Uterus (tissue), 4 donors: ENCODE results near the gene PYY. TPM values are rescaled to one million over a fixed set of nuclear protein-coding genes. Genes with fewer than 3 reads are reported as not detected.

Experiments used
- DNase-seq, 2 donors: peaks; one replicate each; pipeline ENCODE4 v3.0.0-alpha.2; 2019 to 2020
- H3K27ac ChIP-seq, 2 donors: fragments of 200-600 bp; sonication (generic); 1 replicate in 1 of 2; 2 replicates in 1 of 2; pipeline ENCODE4 v1.5.1; 2016 to 2018
- H3K27me3 ChIP-seq, 2 donors: fragments of 200-600 bp; sonication (generic); one replicate each; pipeline ENCODE4 v1.5.1; 2018 to 2019; ENCODE audit warnings: control low read depth in 1 of 2
- H3K36me3 ChIP-seq, 2 donors: fragments of 200-600 bp; sonication (generic); one replicate each; pipeline ENCODE4 v1.5.1; 2019; ENCODE audit warnings: control low read depth in 1 of 2
- H3K4me1 ChIP-seq, 2 donors: fragments of 200-600 bp; sonication (generic); one replicate each; pipeline ENCODE4 v1.5.1; 2018 to 2019; ENCODE audit warnings: control low read depth in 1 of 2
- H3K4me3 ChIP-seq, 2 donors: fragments of 200-600 bp; sonication (generic); 1 replicate in 1 of 2; 2 replicates in 1 of 2; pipeline ENCODE4 v1.5.1; 2018 to 2019; ENCODE audit warnings: mild to moderate bottlenecking in 1 of 2
- H3K9me3 ChIP-seq, 2 donors: fragments of 200-600 bp; sonication (generic); one replicate each; pipeline ENCODE4 v1.5.1; 2019; ENCODE audit warnings: control low read depth in 1 of 2
- CTCF ChIP-seq, 4 experiments: fragments of 200-600 bp in 2 of 4; fragments of 450-650 bp in 2 of 4; sonication (generic) in 2 of 4; IDR thresholded peaks; one replicate each; pipeline ENCODE4 v1.5.1; 2016 to 2019; ENCODE audit warnings: antibody characterized with exemption in 4 of 4, mild to moderate bottlenecking in 2 of 4, moderate library complexity in 1 of 4
- POLR2A ChIP-seq, 2 donors: fragments of 450-650 bp; IDR thresholded peaks; one replicate each; pipeline ENCODE4 v1.6.1; 2016; ENCODE audit warnings: antibody characterized with exemption in 2 of 2, mild to moderate bottlenecking in 1 of 2, moderate library complexity in 1 of 2
- intact Hi-C: fragments of 100-400 bp; cut with DNase I; formaldehyde crosslinking; loops from one replicate; pipeline ENCODE4 v1.15.1; 2023; ENCODE audit warnings: low total_unique reads
- total RNA-seq, 4 donors: library from RNA; depleted of rRNA in 3 of 4; stranded (reverse); fragments of >200 nt in 3 of 4; gene quantifications; one replicate each; pipeline versions ENCODE4 v1.1.0 to v1.2.4, GENCODE V29; 2014 to 2023
- donor health status: DM: yes; HTN: yes; CAD: no.

The PYY gene
- total RNA-seq, 4 donors from 2014 or later = not detected

GRCh38 chr17:43917016-43917347 lies 36.8 kb downstream of the PYY start:
- Histone ChIP-seq H3K4me3 (no peak overlapping the region), H3K27me3 (no peaks in the 10 kb centered on the region), H3K36me3 (no peaks in the 10 kb centered on the region), H3K4me1 (no peaks in the 10 kb centered on the region), H3K27ac (no peak overlapping the region), H3K9me3 (no peaks in the 10 kb centered on the region)
- TF ChIP-seq POLR2A (IDR thresholded peaks at IDR 0.05) (no peak), CTCF (IDR thresholded peaks at IDR 0.05) (no peak)
- no peak for DNase-seq
- intact Hi-C loops = no loop called here

- DNase-seq = no peak
- no peaks in the 10 kb centered on the region for H3K9me3 ChIP-seq
- H3K4me3 ChIP-seq = no peak overlapping the region
- no peak for TF ChIP-seq POLR2A (IDR thresholded peaks at IDR 0.05)
- TF ChIP-seq CTCF (IDR thresholded peaks at IDR 0.05) = no peak
- H3K4me1 ChIP-seq = no peaks in the 10 kb centered on the region
- no peaks in the 10 kb centered on the region for H3K27me3 ChIP-seq
- intact Hi-C loops = no loop called here
- no peaks in the 10 kb centered on the region for H3K36me3 ChIP-seq
- no peak overlapping the region for H3K27ac ChIP-seq
These were observed 37.4 kb downstream of the PYY start for GRCh38 chr17:43916385-43916784.

- DNase-seq = no peak
- no peaks in the 10 kb centered on the region for H3K9me3 ChIP-seq
- no peak overlapping the region for H3K4me3 ChIP-seq
- intact Hi-C loops = no loop called here
- H3K27ac ChIP-seq = no peak overlapping the region
- H3K4me1 ChIP-seq = no peaks in the 10 kb centered on the region
- H3K36me3 ChIP-seq = no peaks in the 10 kb centered on the region
- no peaks in the 10 kb centered on the region for H3K27me3 ChIP-seq
- TF ChIP-seq POLR2A (IDR thresholded peaks at IDR 0.05) (no peak), CTCF (IDR thresholded peaks at IDR 0.05) (no peak)
These were observed 38.2 kb downstream of the PYY start for GRCh38 chr17:43915559-43915958.

- DNase-seq = no peak
- H3K27ac ChIP-seq = no peak overlapping the region
- H3K36me3 ChIP-seq = no peaks in the 10 kb centered on the region
- H3K4me1 ChIP-seq = no peaks in the 10 kb centered on the region
- TF ChIP-seq CTCF (IDR thresholded peaks at IDR 0.05) (no peak), POLR2A (IDR thresholded peaks at IDR 0.05) (no peak)
- H3K4me3 ChIP-seq = no peak overlapping the region
- H3K9me3 ChIP-seq = no peaks in the 10 kb centered on the region
- intact Hi-C loops = no loop called here
- H3K27me3 ChIP-seq = no peaks in the 10 kb centered on the region
These were observed 39.3 kb downstream of the PYY start for GRCh38 chr17:43914451-43914850.

GRCh38 chr17:43913584-43913983 lies 40.2 kb downstream of the PYY start:
- TF ChIP-seq CTCF (IDR thresholded peaks at IDR 0.05) (no peak), POLR2A (IDR thresholded peaks at IDR 0.05) (no peak)
- intact Hi-C loops = no loop called here
- Histone ChIP-seq H3K4me3 (no peak overlapping the region), H3K36me3 (no peaks in the 10 kb centered on the region), H3K27me3 (no peaks in the 10 kb centered on the region), H3K9me3 (no peaks in the 10 kb centered on the region), H3K4me1 (no peaks in the 10 kb centered on the region), H3K27ac (no peak overlapping the region)
- no peak for DNase-seq
